Pancreas (tissue), 10 donors: ENCODE data around the gene EIF4A3. TPM values are rescaled to one million over a fixed set of nuclear protein-coding genes. Genes with fewer than 3 reads are reported as not detected.
"Not testable (repeated sequence)": the region's sequence is repeated elsewhere in the genome, so short reads cannot be mapped to it uniquely, and the experiment has no call there.

ENCODE experiments used
- ATAC-seq, 4 donors: fragments of 200-7000 bp; cut with Tn5 transposase; one replicate each; pipeline versions ENCODE4 v1.8.0 to v1.9.1; 2020; ENCODE audit warnings: mild to moderate bottlenecking in 4 of 4, moderate library complexity in 4 of 4
- DNase-seq, 6 donors: peaks; one replicate each; pipeline ENCODE4 v3.0.0-alpha.2; 2020
- FAIRE-seq: peaks from 2 replicates; lab custom pipeline; 2012; peaks lifted over from hg19 to GRCh38; lab: Jason Lieb, UNC
- H3K27ac ChIP-seq, 4 donors: fragments of 200-600 bp; sonication (generic); 1 replicate in 3 of 4; 2 replicates in 1 of 4; pipeline versions ENCODE4 v1.5.0 to v1.8.0; 2020
- H3K27me3 ChIP-seq, 4 donors: fragments of 200-600 bp; one replicate each; pipeline ENCODE4 v1.8.0; 2021
- H3K36me3 ChIP-seq, 3 donors: fragments of 200-600 bp; sonication (generic) in 1 of 3; one replicate each; pipeline versions ENCODE4 v1.5.0 to v1.8.0; 2020 to 2021
- H3K4me1 ChIP-seq, 3 donors: fragments of 200-600 bp; one replicate each; pipeline ENCODE4 v1.8.0; 2021
- H3K4me3 ChIP-seq, 4 donors: fragments of 200-600 bp; sonication (generic) in 2 of 4; one replicate each; pipeline versions ENCODE4 v1.5.0 to v1.8.0; 2020 to 2021
- H3K9me3 ChIP-seq, 4 donors: fragments of 200-600 bp; one replicate each; pipeline ENCODE4 v1.8.0; 2021
- WGBS, 2 donors: extraction: QIAGEN DNeasy Blood & Tissue Kit; methylation state at CpG; one replicate each; pipeline ENCODE4 v1.1.7; 2013; 5-methylcytosine and 5-hydroxymethylcytosine counted together
- intact Hi-C, 3 donors: fragments of 100-400 bp; cut with DNase I; formaldehyde crosslinking; loops; one replicate each; pipeline versions ENCODE4 v1.11.1 to v1.14.2; 2022
- polyA plus RNA-seq, 2 donors: library from polyadenylated mRNA; stranded (reverse); fragments of 200-250 nt; gene quantifications; one replicate each; pipeline ENCODE4 v1.2.3, GENCODE V29; 2013
- total RNA-seq, 6 donors: library from RNA; stranded (reverse); fragmentation: NEBNext Ultra II Directional in 4 of 6; extraction: Animal tissue kit (Norgen Biotek cat#: 25700) in 4 of 6; gene quantifications; one replicate each; pipeline versions ENCODE4 v1.2.1 to v1.2.4, GENCODE V29; 2021 to 2023
- TF ChIP-seq, protein P1 (sequence below), 4 donors: fragments of 200-600 bp; sonication (generic) in 3 of 4; IDR thresholded peaks; one replicate each; pipeline versions ENCODE4 v1.5.0 to v1.8.0; 2021; ENCODE audit warnings: antibody characterized with exemption in 4 of 4
- donor health status: healthy with polysubstance abuse.
- donor health status: DM: no; HTN: no; CAD: no; lungs with moderate emphysema.
- donor health status: DM: no; HTN: no; CAD: no.
- donor health status: control.
- donor health status: control.
- donor health status: Bipolar disorder and iron deficiency.
- donor health status: DM: yes; HTN: yes; CAD: no.
- donor health status: DM: no; HTN: no; CAD: no.
- donor health status: DM: no; HTN: no; CAD: no.
- donor health status: DM: yes; HTN: yes; CAD: no.

The EIF4A3 gene
- total and polyA plus RNA-seq, 8 donors = 16.2 to 37.2 (median 30.2) TPM

DNA sequence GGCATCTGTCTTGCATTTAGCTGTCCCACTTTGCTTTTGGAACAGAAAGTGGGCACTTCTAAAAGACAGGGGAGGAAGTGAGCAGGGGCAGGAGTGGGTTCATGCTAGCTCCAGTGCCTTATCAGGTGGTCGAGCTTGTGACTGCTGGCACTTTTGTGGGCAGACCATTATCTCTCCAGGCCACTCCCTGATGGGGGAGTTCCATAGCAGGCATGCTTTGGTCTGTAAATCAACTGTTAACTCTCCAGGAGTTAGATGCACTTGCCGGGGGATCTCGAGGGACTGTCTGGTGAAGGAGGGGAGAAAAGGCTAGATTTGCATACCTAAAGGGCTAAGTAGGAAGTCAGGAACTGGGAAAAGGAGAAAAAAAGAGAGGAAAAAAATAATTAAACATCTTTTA, 13.6 kb upstream of the EIF4A3 start:
- Histone ChIP-seq H3K9me3 (no peaks in the 10 kb centered on the region), H3K4me1 (no peaks in the 10 kb centered on the region), H3K4me3 (no peak overlapping the region), H3K27ac (no peak overlapping the region), H3K27me3 (no peaks in the 10 kb centered on the region), H3K36me3 (no peaks in the 10 kb centered on the region)
- FAIRE-seq (no peak), ATAC-seq (no peak), DNase-seq (no peak)
- intact Hi-C loops = no loop called here
- TF ChIP-seq, protein P1, sequence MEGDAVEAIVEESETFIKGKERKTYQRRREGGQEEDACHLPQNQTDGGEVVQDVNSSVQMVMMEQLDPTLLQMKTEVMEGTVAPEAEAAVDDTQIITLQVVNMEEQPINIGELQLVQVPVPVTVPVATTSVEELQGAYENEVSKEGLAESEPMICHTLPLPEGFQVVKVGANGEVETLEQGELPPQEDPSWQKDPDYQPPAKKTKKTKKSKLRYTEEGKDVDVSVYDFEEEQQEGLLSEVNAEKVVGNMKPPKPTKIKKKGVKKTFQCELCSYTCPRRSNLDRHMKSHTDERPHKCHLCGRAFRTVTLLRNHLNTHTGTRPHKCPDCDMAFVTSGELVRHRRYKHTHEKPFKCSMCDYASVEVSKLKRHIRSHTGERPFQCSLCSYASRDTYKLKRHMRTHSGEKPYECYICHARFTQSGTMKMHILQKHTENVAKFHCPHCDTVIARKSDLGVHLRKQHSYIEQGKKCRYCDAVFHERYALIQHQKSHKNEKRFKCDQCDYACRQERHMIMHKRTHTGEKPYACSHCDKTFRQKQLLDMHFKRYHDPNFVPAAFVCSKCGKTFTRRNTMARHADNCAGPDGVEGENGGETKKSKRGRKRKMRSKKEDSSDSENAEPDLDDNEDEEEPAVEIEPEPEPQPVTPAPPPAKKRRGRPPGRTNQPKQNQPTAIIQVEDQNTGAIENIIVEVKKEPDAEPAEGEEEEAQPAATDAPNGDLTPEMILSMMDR (IDR thresholded peaks at IDR 0.05) = no peak
- 21 to 48% methylated on average over 3 of the region's 3 CpGs for WGBS, 2 donors

DNA sequence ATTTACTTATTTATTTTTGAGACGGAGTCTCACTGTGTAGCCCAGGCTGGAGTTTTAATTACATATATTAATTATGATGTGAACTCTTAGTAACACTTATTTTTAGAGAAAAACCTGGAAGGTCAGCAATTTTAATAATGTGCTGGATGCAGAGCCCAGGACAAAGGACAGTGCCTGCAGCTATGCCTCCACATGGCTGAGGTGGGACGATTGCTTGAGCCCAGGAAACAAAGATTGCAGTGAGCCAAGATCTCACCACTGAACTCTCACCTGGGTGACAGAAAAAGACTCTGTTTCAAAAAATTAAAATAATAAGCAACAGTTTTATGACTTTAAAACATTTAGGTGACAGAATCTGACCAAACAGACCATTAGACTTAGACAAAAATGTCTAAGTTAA, 11.9 kb upstream of the EIF4A3 start:
- TF ChIP-seq, protein P1 (IDR thresholded peaks at IDR 0.05) = no peak
- H3K36me3 ChIP-seq = no peaks in the 10 kb centered on the region
- intact Hi-C loops = no loop called here
- ATAC-seq (no peak), FAIRE-seq (no peak), DNase-seq (no peak)
- H3K4me1 ChIP-seq = no peaks in the 10 kb centered on the region
- H3K27me3 ChIP-seq = no peaks in the 10 kb centered on the region
- no peaks in the 10 kb centered on the region for H3K9me3 ChIP-seq
- WGBS, 2 donors = 60 to 64% methylated on average over 2 of the region's 2 CpGs
- H3K27ac ChIP-seq = no peak overlapping the region
- no peak overlapping the region for H3K4me3 ChIP-seq

DNA sequence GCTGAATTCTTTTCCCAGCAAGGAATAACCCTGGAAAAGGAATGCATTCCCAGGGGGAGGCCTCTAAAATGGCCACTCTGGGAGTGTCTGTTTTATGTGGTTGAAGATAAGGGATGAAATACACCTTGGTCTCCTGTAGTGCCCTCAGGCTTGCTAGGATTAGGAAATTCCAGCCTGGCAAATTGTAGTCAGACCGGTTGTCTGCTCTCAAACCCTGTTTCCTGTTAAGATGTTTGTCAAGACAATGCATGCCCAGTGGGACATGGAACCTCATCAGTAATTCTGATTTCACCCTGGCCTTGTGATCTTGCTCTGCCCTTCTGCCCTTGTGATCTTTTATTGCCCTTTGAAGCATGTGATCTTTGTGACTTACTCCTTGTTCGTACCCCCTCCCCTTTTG, 8.7 kb upstream of the EIF4A3 start:
- H3K9me3 ChIP-seq, ATAC-seq, H3K4me3 ChIP-seq, FAIRE-seq, intact Hi-C loops, H3K36me3 ChIP-seq, H3K27ac ChIP-seq, H3K27me3 ChIP-seq, H3K4me1 ChIP-seq, DNase-seq: not testable (repeated sequence)
- WGBS, 2 donors = 50 to 55% methylated on average over 2 of the region's 2 CpGs

DNA sequence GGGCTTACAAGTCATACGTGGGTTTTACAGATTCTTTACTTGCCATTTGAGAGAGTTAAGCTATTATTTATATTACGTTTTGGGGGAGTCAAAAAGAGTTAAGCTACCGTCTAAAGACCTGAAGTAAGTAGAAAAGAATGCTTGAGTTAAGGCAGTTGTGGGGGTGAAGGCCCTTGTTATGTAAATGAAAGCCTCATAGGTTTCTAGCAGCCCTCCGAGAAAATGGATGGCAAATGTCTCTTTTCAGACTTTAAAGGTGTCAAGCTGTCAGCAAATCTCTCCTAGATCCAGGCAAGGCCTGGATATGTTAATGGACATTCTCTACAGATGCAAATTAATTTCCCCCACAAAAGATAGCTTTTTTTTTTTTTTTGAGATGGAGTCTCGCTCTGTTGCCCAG, 7.2 kb upstream of the EIF4A3 start:
- no peaks in the 10 kb centered on the region for H3K36me3 ChIP-seq
- TF ChIP-seq, protein P1 (IDR thresholded peaks at IDR 0.05) = no peak

DNA sequence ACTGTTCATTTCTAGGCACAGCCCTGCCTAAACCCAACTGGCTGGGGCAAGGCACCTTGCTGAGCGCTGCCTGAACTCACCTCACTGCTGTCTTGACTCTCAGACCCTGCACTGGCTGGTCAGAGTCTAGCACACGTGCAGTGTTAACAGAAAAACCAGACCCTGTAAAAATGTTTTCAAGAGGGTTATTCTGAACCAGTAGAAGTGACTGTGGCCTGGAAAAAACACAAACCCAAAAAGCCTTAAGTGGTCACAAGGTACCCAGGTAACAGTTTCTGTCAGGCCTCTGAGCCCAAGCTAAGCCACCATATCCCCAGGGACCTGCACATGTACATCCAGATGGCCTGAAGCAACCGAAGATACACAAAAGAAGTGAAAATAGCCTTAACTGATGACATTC, 6.1 kb upstream of the EIF4A3 start:
- FAIRE-seq (no peak), ATAC-seq (no peak), DNase-seq (no peak)
- Histone ChIP-seq H3K4me3 (no peak overlapping the region), H3K36me3 (no peaks in the 10 kb centered on the region), H3K4me1 (peaks cover 0 to 3% (median 0%) of the 10 kb centered on the region in 3 donors), H3K27ac (no peak overlapping the region), H3K9me3 (no peaks in the 10 kb centered on the region), H3K27me3 (no peaks in the 10 kb centered on the region)
- WGBS, 2 donors = 63 to 70% methylated on average over 3 of the region's 3 CpGs
- TF ChIP-seq, protein P1 (IDR thresholded peaks at IDR 0.05) = no peak
- intact Hi-C loops = no loop called here

More for the DNA sequence above, 7.2 kb upstream of the EIF4A3 start:
- no peaks in the 10 kb centered on the region for H3K9me3 ChIP-seq
- ATAC-seq = no peak
- no peak for FAIRE-seq
- no peak overlapping the region for H3K4me3 ChIP-seq
- WGBS, 2 donors = 79 to 88% methylated on average over 5 of the region's 5 CpGs
- H3K27me3 ChIP-seq = no peaks in the 10 kb centered on the region
- H3K4me1 ChIP-seq = no peaks in the 10 kb centered on the region
- H3K27ac ChIP-seq = no peak overlapping the region
- no peak for DNase-seq
- intact Hi-C loops = no loop called here
